Heart right ventricle (tissue), 16 donors: ENCODE results near the gene C16orf89. TPM values are rescaled to one million over a fixed set of nuclear protein-coding genes. Genes with fewer than 3 reads are reported as not detected.
A peak's percentile ranks its signal among the peaks of the same experiment; 100 is the strongest.

Experiments used
- ATAC-seq, 8 donors: fragments of 200-7000 bp; cut with Tn5 transposase; one replicate each; pipeline ENCODE4 v1.9.1; 2020; ENCODE audit warnings: mild to moderate bottlenecking in 8 of 8, moderate library complexity in 8 of 8, moderate number of reproducible peaks in 1 of 8
- DNase-seq, 2 donors: peaks; one replicate each; pipeline ENCODE4 v3.0.0-alpha.2; 2020
- H3K27ac ChIP-seq, 10 donors: fragments of 200-600 bp; sonication (generic) in 2 of 10; one replicate each; pipeline versions ENCODE4 v1.5.0 to v1.8.0; 2020 to 2022; ENCODE audit warnings: mild to moderate bottlenecking in 3 of 10
- H3K27me3 ChIP-seq, 7 donors: fragments of 200-600 bp; one replicate each; pipeline ENCODE4 v1.8.0; 2021 to 2022; ENCODE audit warnings: mild to moderate bottlenecking in 2 of 7
- H3K36me3 ChIP-seq, 9 donors: fragments of 200-600 bp; sonication (generic) in 1 of 9; one replicate each; pipeline versions ENCODE4 v1.5.0 to v1.8.0; 2020 to 2022; ENCODE audit warnings: mild to moderate bottlenecking in 2 of 9
- H3K4me1 ChIP-seq, 9 donors: fragments of 200-600 bp; sonication (generic) in 1 of 9; one replicate each; pipeline versions ENCODE4 v1.5.0 to v1.8.0; 2020 to 2022; ENCODE audit warnings: mild to moderate bottlenecking in 4 of 9
- H3K4me3 ChIP-seq, 10 donors: fragments of 200-600 bp; sonication (generic) in 2 of 10; one replicate each; pipeline versions ENCODE4 v1.5.0 to v1.8.0; 2020 to 2022; ENCODE audit warnings: mild to moderate bottlenecking in 7 of 10, moderate library complexity in 2 of 10
- H3K9me3 ChIP-seq, 11 donors: fragments of 200-600 bp in 10 of 11; sonication (generic) in 2 of 11; one replicate each; pipeline versions ENCODE4 v1.5.0 to v1.8.0; 2013 to 2022; ENCODE audit warnings: mild to moderate bottlenecking in 2 of 11, control low read depth in 1 of 11, moderate library complexity in 1 of 11
- CTCF ChIP-seq, 9 donors: fragments of 200-600 bp; sonication (generic) in 2 of 9; IDR thresholded peaks; one replicate each; pipeline versions ENCODE4 v1.5.0 to v1.8.0; 2021 to 2022; ENCODE audit warnings: antibody characterized with exemption in 9 of 9, mild to moderate bottlenecking in 5 of 9, moderate library complexity in 1 of 9
- WGBS, 2 donors: extraction: QIAGEN DNeasy Blood & Tissue Kit; methylation state at CpG; one replicate each; pipeline ENCODE4 v1.1.7; 2013; ENCODE audit warnings: inconsistent platforms in 1 of 2; 5-methylcytosine and 5-hydroxymethylcytosine counted together
- intact Hi-C, 10 donors: fragments of 100-400 bp; cut with DNase I; formaldehyde crosslinking; loops; one replicate each; pipeline versions ENCODE4 v1.11.1 to v1.14.2; 2022
- polyA plus RNA-seq, 2 donors: library from polyadenylated mRNA; stranded (reverse); fragments of 200-250 nt; gene quantifications; one replicate each; pipeline ENCODE4 v1.2.3, GENCODE V29; 2013
- total RNA-seq, 10 donors: library from RNA; stranded (reverse); fragmentation: NEBNext Ultra II Directional in 3 of 10; extraction: Animal tissue kit (Norgen Biotek cat#: 25700) in 3 of 10; gene quantifications; one replicate each; pipeline versions ENCODE4 v1.2.1 to v1.2.4, GENCODE V29; 2021 to 2023
- donor health status: Arrhythmogenic right ventricular cardiomyopathy.
- donor health status: ischemic (EF 13 %, LVEDD 7.1; RV severe dilation, severe dysfunction).
- donor health status: healthy with polysubstance abuse.
- donor health status: DM: no; HTN: yes; CAD: no.
- donor health status: DM: no; HTN: no; CAD: no.
- donor health status: ischemic (EF 25% LVEDD 6.9; RV normal size, moderate dysfunction).
- donor health status: ischemic (EF 25% LVEDD 5.7; RV mildly dilated, moderate dysfunction).
- donor health status: healthy.
- donor health status: DM: yes; HTN: yes; CAD: no.
- donor health status: Ischemic cardiomyopathy.
- donor health status: ischemic (EF 35%, LVEDD 5.7; RV mildly dilated, moderate dysfunction).
- donor health status: nonischemic (EF 11% LVEDD 7.7; RV severe dilation, severe dysfunction).
- donor health status: DM: yes; HTN: yes; CAD: no.
- donor health status: PGD.
- donor health status: ischemic (EF 29% LVEDD 5.4; RV normal size, mild dysfunction).
- donor health status: nonischemic (EF 23%, LVEDD 6.1; RV moderate dilation, normal function).

The C16orf89 gene
- total and polyA plus RNA-seq, 12 donors = 0.28 to 44.9 (median 5.0) TPM

GRCh38 chr16:5070431-5071186 is 4.9 kb upstream of the C16orf89 start:
- Histone ChIP-seq H3K4me1 (peaks cover 0 to 20% (median 17%) of the 10 kb centered on the region in 9 donors), H3K9me3 (no peaks in the 10 kb centered on the region), H3K4me3 (peak overlapping the region in 1 of 10 donors; percentile 86), H3K36me3 (peaks cover 0 to 25% (median 5%) of the 10 kb centered on the region in 9 donors), H3K27ac (peak overlapping the region in 7 of 10 donors; percentile 61 to 93 (median 82)), H3K27me3 (no peaks in the 10 kb centered on the region)
- intact Hi-C loops = loop anchor here in 1 of 10 donors (5.0 kb wide), 1 partner anchor 38 kb away; the partner anchor contains the start of gene NAGPA
- DNase-seq (no peak), ATAC-seq (no peak)
- 87 to 95% methylated on average over 15 of the region's 15 CpGs for WGBS, 2 donors
- TF ChIP-seq CTCF (IDR thresholded peaks at IDR 0.05) = no peak

GRCh38 chr16:5069854-5070253 is 4.1 kb upstream of the C16orf89 start:
- no peak for DNase-seq
- Histone ChIP-seq H3K27me3 (no peaks in the 10 kb centered on the region), H3K36me3 (peaks cover 0 to 17% (median 0%) of the 10 kb centered on the region in 9 donors), H3K27ac (no peak overlapping the region), H3K9me3 (no peaks in the 10 kb centered on the region), H3K4me3 (no peak overlapping the region), H3K4me1 (peaks cover 0 to 23% (median 17%) of the 10 kb centered on the region in 9 donors)
- intact Hi-C loops = loop anchor here in 1 of 10 donors (5.0 kb wide), 1 partner anchor 38 kb away; the partner anchor contains the start of gene NAGPA
- ATAC-seq = no peak
- no peak for TF ChIP-seq CTCF (IDR thresholded peaks at IDR 0.05)
- WGBS, 2 donors = 88 to 93% methylated on average over 9 of the region's 9 CpGs

GRCh38 chr16:5069048-5069447 is 3.3 kb upstream of the C16orf89 start:
- no peak for TF ChIP-seq CTCF (IDR thresholded peaks at IDR 0.05)
- ATAC-seq (no peak), DNase-seq (no peak)
- H3K4me1 ChIP-seq = peaks cover 0 to 23% (median 17%) of the 10 kb centered on the region in 9 donors
- H3K36me3 ChIP-seq = peaks cover 0 to 9% (median 0%) of the 10 kb centered on the region in 9 donors
- no peaks in the 10 kb centered on the region for H3K27me3 ChIP-seq
- WGBS, 2 donors = 85 to 87% methylated on average over 9 of the region's 9 CpGs
- H3K4me3 ChIP-seq = no peak overlapping the region
- H3K9me3 ChIP-seq = no peaks in the 10 kb centered on the region
- intact Hi-C loops = no loop called here
- H3K27ac ChIP-seq = no peak overlapping the region

- no peaks in the 10 kb centered on the region for H3K27me3 ChIP-seq
- DNase-seq = no peak
Observed at GRCh38 chr16:5066511-5066910, 755 bp upstream of the C16orf89 start.

More at GRCh38 chr16:5066511-5066910, 755 bp upstream of the C16orf89 start:
- intact Hi-C loops = no loop called here
- H3K4me1 ChIP-seq = peaks cover 0 to 17% (median 5%) of the 10 kb centered on the region in 9 donors
- ATAC-seq = no peak
- no peaks in the 10 kb centered on the region for H3K9me3 ChIP-seq
- no peaks in the 10 kb centered on the region for H3K36me3 ChIP-seq
- TF ChIP-seq CTCF (IDR thresholded peaks at IDR 0.05) = no peak
- H3K4me3 ChIP-seq = no peak overlapping the region
- no peak overlapping the region for H3K27ac ChIP-seq
- 74 to 79% methylated on average over 6 of the region's 6 CpGs for WGBS, 2 donors
